GOT3 (cell line): ENCODE results near the gene ZDHHC18.
A peak's percentile ranks its signal among the peaks of the same experiment; 100 is the strongest.
"Not testable (repeated sequence)": the region's sequence is repeated elsewhere in the genome, so short reads cannot be mapped to it uniquely, and the experiment has no call there.

Experiments used
- DNase-seq: peaks from one replicate; lab custom pipeline; 2025; ENCODE audit warnings: mixed read lengths; lab: John Stamatoyannopoulos, UW

The ZDHHC18 gene

DNA sequence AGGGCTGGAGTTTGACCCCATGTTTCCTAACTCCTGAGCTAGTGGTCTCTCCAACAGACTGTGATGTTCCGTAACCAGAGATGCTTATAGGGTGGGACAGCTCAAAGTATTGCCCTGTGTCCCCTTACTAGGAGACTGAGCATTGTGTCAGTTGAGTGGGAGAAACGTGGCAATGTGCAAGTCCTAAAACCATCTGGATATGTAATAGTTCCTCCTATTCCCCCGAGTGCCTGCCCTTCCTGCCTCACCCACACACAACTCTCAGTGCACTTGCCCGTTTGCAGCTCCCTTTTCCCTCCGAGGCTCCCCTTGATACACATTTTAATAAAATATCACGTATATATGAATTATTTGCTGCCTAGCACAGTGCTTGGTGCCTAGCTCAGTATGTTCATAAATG is 35.3 kb upstream of the ZDHHC18 start:
- DNase-seq: no peak

- DNase-seq: no peak
Observed at GRCh38 chr1:26791626-26792025, 34.9 kb upstream of the ZDHHC18 start.

GRCh38 chr1:26792924-26793323 is 33.6 kb upstream of the ZDHHC18 start:
- no peak for DNase-seq

GRCh38 chr1:26794391-26794790 is 32.1 kb upstream of the ZDHHC18 start:
- DNase-seq: no peak

- no peak for DNase-seq
Observed at GRCh38 chr1:26797627-26798026, 28.9 kb upstream of the ZDHHC18 start.

- DNase-seq: peak; percentile 21
Observed at GRCh38 chr1:26799479-26800142, 26.9 kb upstream of the ZDHHC18 start.

DNA sequence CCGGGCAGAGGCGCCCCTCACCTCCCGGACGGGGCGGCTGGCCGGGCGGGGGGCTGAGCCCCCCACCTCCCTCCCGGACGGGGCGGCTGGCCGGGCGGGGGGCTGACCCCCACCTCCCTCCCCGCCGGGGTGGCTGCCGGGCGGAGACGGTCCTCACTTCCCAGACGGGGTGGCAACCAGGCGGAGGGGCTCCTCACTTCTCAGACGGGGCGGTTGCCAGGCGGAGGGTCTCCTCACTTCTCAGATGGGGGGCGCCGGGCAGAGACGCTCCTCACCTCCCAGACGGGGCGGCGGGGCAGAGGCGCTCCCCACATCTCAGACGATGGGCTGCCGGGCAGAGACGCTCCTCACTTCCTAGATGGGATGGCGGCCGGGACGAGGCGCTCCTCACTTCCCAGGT is 22.6 kb upstream of the ZDHHC18 start:
- not testable (repeated sequence) for DNase-seq

DNA sequence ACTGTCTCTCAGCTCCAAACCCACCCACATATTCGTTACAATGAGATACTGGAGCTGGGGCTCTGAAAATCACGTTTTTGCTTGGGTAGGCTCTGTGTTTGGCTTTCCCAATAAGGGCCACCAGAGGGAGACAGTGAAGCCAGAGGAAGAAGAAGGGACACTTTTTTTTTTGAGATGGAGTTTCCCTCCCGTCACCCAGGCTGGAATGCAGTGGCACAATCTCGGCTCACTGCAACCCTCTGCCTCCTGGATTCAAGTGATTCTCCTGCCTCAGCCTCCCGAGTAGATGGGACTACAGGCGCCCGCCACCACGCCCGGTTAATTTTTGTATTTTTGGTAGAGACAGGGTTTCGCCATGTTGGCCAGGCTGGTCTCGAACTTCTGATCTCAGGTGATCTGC is 16.4 kb upstream of the ZDHHC18 start:
- not testable (repeated sequence) for DNase-seq

GRCh38 chr1:26811057-26811456 is 15.4 kb upstream of the ZDHHC18 start:
- DNase-seq: no peak

- no peak for DNase-seq
Observed at GRCh38 chr1:26811708-26812107, 14.8 kb upstream of the ZDHHC18 start.

DNA sequence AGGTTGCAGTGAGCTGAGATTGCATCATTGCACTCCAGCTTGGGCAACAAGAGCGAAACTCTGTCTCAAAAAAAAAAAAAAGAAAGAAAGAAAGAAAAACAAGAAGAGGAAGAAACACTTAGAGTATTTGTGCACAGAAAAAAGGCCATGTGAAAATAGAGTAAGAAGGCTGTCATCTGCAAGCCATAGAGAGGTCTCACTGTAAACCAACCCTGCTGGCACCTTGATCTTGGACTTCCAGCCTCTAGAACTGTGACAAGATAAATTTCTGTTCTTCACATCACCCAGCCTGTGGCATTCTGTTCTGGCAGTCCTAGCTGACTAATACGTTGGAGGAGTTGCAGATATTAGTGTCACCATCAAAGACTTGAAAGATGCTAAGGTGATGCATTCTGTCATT is 12.1 kb upstream of the ZDHHC18 start:
- DNase-seq: no peak

GRCh38 chr1:26814893-26815292 is 11.6 kb upstream of the ZDHHC18 start:
- DNase-seq: no peak

DNA sequence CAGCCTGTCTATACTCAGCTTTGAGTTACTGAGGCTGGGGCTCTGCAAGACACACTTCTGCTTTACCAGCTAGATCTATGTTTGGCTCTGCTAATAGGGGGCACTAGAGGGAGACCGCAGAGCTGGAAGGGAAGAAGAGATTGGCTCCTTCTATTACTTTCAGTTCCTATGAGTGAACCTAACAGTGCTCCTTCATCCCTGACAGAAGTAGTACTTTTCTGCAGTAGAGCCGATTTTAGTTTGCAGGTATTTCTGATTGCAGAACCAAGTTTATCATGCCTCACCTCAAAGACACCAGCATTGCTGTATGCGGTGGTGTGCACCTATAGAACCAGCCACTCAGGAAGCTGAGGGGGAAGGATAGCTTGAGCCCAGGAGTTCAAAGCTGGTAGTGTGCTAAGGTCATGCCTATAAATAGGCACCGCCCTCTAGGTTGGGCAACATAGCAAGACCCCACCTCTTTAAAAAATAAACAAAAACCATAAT is 5.7 kb upstream of the ZDHHC18 start:
- DNase-seq: no peak

DNA sequence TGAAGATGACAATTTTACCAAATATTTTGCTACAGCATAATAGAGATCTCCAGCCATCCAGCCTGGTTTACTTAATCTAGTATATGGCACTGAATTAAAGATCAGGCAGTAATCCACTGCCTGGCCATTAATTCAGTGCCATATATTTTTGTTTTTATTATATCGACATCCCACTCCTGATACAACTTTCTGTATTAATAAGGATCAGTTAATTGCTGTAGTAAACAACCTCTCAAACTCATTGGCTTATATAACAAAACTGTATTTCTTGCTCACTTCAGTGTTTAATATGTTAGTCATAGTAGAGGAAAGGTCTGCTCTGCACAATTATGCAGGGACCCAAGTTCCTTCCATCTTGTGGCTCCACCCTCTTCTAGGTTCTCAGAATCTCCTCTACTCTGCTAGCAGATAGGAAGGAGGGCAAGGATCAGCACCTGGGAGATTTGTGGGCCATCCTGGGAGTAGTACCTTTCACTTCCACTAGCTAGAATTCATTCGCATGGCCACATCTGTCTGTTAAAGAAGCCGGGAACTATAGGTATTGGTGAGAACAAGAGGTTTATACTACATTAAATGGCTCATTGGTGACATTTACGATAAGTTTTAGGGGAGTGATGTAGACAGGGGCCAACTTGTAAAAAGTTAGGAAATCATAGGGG is 3.6 kb upstream of the ZDHHC18 start:
- DNase-seq: no peak

- no peak for DNase-seq
Observed at GRCh38 chr1:26824731-26825130, 1.8 kb upstream of the ZDHHC18 start.

- DNase-seq: no peak
Observed at GRCh38 chr1:26827106-26827604, 667 bp downstream of the ZDHHC18 start.

DNA sequence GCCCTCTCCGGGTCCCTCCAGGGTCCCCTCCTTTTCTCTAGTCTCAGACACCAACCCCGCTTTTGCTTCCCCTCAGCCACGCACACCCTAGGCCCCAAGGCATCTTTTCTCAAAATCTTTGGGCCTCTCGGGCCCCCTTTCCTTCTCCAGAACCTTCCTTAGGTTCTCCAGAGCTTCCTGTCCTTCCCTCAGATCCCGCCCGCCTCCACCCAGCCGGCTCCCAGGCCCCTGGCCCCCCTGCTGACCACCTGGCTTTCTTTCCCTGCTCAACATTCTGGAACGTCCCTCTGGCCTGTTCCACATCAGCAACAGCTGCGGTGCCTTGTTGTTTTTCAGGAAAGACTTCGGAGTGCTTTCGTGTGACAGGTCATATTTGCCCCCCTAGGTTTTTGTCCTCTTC is 1.2 kb downstream of the ZDHHC18 start:
- no peak for DNase-seq

DNA sequence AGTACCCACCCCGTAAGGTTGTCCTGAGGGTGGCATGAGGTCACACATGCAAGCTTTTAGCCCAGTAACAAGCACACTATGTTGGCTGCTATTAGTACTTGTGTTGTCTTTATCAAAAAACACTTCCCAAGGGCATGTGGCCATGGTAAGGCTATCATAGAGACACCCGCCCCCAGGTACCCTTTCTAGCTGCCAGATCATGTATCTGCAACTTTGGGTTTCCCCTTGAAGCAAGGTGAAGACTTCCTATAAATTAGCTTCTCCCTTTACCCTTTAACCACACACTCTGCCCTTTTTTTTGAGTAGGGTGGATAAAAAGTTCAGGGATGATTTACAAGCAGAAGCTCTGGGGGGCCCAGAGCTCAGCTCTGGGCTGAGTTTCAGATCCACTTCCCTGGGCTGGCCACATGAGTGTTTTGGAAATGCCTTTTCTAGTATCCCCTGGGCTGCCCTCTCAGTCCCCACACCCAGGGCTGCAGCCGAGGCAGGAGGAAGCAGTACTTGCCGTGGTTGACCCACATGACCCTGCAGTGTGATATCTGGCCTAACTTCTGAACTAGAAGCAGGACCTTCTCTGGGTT is 2.0 kb downstream of the ZDHHC18 start:
- no peak for DNase-seq

- DNase-seq: no peak
Observed at GRCh38 chr1:26829184-26829911, 2.9 kb downstream of the ZDHHC18 start.

DNA sequence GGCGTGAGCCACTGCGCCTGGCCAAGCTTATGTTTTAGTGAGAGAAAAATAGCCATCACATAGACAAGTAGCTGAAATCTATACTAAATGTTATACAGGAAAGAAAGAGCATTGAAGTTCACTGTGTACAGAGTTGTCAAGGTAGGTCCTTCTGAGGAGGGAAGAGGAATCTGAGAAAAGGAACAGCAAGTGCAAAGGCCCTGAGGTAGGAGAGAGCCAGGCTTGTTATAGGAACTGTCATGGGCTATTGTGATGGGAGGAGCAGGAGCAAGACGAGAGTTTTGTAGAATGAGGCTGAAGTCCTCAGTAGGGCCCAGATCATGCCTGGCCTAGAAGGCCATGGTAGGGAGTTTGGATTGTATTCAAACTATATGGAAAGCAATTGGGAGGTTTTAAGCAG is 4.6 kb downstream of the ZDHHC18 start:
- no peak for DNase-seq

GRCh38 chr1:26831546-26832248 is 5.2 kb downstream of the ZDHHC18 start:
- DNase-seq: no peak
